Activated CD8-positive, alpha-beta memory T cell treated with anti-CD3 and anti-CD28 coated beads, Interleukin-2, amount 50 U/mL, for 4 hours (primary cell): Measurements from ENCODE around the gene DCLK1.

Experiments
- DNase-seq: peaks from one replicate; pipeline ENCODE4 v3.0.0-alpha.2; 2020

DCLK1 gene

DNA sequence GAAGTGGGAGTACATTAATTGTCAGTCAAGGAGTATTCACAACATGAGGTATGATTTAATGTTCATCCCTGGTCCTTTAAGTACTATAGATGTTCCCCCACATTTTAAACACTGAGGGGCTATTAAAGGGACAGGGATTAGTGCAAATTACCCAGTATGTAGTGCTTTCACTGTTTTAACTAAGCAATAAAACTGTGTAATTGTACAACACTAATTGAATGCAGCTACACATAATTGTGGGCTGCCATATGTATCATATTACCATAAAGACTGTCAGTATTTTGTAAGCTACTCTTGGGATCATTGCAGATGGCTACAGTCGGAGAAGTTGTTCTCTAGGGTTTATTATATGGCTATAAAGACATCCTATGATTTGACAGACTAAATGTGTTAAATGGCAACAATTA, 316.6 kb downstream of the DCLK1 start:
- no peak for DNase-seq

DNA sequence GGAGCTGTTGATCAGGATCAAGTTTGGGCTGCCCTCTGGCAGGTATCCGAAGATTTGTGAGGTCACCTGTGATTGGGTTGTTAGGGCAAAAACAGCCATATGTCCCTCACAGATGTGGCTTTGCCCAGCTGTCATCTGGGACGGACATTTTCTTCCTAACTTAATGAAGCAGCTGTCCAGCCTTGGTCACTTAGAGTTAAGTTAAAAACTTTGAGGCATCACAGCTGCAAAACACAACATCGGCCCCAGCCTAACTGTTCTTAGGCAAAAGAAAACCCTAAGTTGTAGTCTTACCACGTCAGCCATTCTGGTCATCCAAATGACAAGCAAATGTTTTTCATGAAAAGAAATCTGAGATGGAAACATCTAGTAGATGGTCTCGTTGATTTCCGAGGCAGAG, 318.4 kb downstream of the DCLK1 start:
- no peak for DNase-seq

DNA sequence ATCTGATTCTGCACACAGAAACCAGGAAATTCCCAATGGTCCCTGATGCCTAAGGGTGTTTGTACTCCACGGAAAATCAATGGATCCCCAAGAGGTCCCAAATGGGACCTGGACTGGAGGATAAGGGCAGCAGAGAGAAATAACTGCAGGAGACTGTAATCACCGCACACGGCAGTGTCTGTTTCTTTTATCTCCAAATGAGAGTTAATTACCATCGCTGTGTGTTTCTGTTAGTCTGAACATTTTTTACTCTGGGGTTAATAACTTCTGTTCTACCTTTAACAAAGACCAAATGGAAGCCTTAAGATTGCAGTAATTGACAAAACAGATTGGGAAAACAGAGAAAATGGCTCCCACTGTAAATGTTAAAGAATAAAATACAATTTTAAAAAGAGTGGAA, 320.9 kb downstream of the DCLK1 start:
- no peak for DNase-seq

DNA sequence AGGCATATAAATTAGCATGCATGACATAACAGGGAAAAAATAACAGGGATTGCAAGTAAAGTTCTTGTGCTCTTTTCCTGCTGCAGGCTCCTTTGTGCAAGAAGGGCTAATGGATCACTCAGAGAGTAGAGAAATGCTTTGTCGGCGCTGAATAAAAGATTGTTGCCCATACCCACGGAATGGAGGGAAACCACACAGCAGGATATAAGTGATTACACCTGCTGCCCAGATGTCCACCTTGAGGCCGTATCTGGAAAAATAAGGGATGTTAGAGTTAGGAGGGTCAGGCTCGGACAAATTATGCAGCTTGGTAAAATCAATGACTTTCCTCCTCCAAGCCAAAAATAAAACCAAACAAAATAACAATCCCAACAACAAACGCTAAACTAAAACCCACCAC, 322.3 kb downstream of the DCLK1 start:
- DNase-seq: no peak

DNA sequence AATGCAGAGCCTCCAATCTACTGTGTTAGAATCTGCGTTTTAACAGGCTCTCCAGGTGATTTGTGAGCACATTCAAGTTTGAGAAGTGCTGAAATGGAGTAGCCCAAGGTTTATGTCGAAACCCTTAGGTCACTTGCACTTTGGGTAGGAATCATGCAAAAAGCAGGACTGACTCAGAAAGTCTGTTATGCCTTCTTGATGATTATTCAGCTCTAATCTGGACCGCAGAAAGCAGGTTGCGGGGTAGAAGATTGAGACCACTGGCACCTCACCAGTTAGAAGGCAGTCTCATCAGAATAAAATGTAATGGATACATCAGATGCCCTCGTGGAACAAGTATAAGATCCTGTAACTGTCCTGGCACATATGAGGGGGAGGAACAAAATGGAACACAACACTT, 326.3 kb downstream of the DCLK1 start:
- no peak for DNase-seq

DNA sequence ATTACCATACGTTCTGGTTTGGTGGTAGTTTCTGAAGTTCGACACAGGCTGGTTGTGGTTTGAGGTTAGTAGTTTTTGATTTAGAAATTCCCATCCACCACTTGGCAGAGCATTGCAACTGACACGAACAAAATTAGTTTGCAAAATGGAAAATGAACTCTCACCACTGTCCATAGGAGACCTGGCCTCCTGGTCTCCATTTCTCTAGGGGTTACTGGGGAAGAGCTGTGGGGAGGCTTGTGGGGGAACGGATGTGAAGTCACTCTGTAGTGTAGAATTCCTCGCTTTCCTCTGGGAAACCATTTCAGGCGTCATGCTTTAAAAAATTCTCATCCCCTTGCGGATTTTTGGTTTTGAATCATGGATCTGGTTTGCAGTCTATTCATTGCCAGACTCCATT, 333.2 kb downstream of the DCLK1 start:
- no peak for DNase-seq

DNA sequence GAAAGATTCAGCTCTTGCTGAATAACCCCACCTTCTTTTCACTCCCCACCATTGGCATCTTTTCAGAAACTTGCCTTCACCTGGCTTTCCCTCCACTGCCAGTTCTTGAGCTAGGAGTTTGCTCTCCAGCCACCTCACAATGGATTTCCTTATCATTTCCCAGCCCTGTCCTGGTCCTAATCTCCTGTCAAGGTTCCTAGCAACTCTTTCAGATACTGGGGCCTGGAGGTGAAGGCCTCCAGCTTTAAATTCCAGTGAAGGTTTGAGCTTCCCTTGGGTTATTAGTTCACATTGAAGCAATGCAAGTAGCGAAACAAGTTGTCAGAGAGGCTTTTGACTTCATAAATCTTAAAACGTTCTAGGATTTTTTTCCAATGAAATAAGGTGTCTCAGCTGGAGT, 333.9 kb downstream of the DCLK1 start:
- DNase-seq: no peak

DNA sequence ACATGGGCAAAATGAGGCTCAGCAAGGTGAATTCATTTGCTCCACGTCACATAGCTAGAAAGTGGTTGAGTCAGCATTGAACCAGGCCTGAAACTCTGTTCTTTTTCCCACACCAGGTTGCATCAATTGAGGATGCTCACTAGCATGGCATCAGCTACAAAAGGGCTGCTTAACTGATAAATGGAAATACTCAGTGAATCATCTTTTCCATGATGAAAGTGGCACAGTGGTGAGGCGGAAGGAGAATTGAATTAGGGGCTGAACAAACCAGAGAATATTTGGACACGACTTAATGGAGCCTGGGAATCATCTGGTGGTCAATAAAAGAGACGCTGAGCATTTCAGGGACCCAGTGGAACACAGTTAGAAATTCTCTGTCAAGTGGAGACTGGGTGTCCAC, 334.6 kb downstream of the DCLK1 start:
- DNase-seq: no peak

DNA sequence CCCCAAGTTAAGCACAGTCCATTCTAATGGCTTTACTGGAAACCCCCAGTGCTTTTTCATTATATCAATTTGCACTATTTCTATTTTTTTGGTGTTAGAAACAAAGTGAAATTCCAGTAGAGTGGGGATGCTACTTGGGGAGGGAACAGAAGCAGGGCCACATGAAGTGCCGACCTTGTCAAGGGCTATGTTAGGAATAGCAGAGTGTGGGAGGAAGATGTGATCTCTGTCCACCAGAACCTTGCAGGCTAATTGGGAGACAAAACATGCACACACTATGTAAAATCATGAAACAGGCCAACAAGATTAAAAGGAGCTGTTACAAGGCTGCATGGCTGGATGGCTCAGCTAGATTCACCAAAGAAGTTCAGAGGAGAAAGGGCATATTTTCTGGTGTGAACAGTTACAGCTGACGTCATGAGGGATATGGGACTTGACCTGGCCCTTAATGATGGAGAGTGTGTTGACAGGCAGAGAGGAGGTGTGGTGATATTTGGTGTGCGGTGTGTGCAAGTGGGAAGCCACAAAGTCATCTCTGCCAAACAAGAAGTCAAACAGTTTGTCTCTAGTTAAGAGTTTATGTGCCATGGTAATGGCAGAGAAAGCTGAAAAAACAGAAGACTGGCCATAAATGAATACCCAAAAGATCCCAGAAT, 336.3 kb downstream of the DCLK1 start:
- DNase-seq: no peak

DNA sequence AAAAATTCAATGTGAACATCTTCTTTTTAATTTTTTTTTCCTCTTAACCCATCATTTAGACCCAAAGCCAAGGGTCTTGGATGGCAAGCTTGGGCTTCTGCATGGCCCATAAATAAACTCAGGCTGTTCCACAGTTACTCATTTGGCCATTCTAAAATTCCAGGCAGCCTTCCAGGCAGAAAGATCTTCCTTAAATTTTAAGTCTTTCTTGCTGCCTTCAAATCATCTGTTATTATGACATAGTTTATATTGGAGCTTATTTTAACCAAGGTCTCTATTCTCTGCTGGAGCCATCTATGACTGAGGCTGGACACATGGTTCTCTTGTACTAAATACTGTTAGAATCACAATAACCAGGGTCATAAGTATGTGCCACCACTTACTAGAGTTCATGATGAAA, 337.4 kb downstream of the DCLK1 start:
- no peak for DNase-seq

DNA sequence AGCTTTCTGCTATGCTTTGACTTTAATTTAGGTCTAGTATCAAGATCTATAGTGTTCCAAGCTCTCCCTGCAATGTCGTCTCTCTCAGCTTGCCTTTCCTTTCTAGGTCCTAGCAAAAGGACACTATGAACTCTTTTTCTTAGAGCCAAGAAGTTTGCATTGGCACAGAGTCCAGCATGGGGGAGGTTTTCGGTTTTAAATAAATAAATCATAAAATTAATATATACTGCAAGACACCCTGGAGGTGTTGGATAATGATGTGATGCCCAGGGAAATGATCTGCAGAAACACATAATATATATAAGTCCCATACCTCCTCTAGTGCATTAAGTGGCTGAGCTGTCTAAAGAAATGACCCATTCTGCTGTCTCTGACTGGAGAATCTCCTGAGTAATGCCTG, 338.3 kb downstream of the DCLK1 start:
- DNase-seq: no peak

DNA sequence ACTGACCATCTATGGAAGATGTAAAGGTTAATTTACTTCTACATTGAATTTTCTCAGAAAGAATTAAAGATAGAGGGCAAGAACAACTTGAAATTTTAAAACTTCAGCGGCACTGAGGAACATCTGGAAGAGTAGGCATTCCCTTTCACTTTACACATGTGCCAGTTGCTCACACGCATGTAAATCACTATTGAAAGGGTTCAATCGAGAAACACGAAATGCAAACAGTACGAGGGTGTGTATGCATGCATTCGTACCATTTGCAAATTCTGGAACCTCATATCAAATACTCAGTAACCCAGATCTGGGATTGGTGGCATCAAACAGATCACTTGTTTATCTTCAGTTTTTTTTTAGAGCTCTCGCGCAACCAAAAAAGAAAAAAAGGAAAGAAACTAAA, 339.2 kb downstream of the DCLK1 start:
- DNase-seq: no peak

DNA sequence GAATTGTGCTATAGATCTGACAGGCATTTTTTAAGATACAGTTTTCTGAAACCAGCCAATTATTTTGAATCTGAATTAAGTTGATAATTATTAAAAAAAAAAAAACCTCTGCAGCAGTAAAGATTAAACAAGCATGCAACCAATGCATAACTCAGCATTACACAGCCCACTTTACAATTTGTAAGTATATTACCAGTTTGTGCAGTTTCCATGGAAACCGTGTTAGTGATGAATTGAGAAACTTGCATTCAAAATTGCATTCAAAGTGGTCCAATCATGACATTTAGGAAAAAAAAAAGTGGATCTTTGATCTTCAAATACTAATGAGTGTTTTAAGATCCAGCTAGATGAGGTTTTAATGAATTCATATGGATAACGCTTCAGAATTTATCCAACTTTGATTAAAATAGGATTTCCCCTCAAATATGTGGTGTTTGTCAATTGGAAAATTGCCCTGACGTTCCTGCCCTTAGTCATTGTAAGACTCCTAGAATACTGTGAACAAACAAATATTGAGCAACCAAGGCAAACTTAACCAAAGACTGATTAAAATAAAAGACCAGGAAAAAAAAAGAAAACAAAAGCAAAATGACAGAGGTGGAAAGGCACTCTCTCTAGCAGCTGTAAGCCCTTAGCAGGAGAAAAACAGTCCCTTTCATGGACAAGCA, 339.9 kb downstream of the DCLK1 start:
- DNase-seq: no peak

DNA sequence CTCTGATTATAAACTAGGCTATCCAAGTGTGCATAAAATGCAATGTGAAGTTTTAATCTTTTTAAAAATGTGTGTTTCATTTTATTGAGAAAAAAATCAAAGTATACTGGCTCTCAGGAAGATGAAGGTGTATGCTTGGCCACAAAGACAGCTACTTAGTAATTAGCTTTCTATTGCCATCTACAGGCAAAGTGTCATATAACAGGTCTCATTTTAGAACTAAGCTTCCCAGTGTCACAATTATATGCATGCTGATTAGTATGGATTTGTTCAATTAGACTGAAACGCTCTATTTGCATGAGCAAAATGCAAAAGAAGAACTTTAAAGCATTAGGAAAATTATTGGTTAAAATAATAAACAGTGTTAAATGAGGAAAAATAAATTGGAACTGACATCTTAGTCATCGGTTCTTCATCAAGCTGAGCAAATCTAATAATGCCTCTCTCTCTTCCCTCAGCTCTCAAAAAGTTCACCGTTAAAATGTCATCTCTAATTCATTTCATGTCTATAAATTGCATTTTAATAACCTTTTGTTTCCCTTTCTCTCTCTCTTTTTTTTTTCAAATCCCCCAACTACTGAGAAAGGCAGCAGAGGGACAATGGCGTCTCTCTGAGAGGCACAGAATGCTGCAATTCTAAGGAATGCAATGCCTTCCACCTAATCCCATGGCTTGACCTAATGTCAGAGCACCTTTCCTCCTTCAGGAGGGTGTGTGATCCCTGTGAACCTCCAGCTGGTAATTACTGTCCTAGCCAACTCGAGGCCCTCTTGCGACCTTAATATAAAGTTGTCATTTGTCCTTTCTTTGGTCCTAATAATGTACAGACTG, 341.6 kb downstream of the DCLK1 start:
- DNase-seq: no peak

DNA sequence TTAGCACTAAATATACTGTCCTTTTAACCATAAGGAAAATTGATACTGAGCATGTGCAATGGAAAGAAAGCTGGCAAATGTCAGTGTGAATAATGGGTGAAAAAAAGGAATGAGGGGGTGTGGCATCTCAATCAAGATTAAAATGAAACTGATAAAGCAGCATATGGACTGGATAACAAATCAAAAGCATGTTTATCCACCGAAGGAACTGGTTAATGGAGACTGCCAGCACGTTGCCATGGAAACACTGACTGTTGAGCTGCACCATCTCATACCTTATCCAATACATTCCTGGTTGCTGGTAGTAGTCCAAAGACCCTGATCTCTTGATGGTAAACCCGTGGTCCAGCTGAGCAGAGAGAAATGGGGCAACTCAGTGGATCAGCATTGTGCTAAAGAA, 343.2 kb downstream of the DCLK1 start:
- DNase-seq: no peak

DNA sequence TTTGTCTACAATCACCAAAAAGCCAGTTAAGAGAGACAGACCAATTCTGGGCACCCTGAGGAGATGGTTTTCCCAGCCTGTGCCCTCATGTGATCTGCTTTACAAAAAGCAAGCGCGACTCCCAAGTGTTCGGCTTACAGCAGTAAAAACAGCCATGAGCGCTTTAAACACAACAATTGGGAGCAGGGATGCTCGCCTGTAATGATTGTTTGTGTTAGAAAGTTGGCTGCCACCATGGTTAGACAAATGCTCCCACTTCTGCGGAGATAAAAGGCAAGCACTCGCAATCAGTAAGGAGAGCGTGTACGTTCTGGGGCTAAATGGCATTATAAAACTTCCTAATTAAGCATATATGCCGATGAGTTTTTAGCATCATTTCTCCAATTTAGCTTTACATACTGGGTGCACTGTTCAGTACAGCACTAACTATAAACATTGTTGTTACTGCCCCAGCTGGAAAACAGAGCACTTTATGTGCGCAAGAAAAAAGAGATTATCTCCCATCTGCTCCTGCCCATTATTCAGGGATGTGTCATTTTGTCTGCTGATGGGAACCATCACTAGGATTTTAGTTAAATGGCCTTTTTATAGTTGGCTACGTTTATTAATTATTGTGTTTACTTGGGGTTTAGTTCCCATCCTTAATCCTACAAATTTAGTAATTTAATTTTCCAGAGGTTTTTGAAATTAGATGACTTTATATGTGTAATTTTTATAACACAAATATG, 345.4 kb downstream of the DCLK1 start:
- no peak for DNase-seq

DNA sequence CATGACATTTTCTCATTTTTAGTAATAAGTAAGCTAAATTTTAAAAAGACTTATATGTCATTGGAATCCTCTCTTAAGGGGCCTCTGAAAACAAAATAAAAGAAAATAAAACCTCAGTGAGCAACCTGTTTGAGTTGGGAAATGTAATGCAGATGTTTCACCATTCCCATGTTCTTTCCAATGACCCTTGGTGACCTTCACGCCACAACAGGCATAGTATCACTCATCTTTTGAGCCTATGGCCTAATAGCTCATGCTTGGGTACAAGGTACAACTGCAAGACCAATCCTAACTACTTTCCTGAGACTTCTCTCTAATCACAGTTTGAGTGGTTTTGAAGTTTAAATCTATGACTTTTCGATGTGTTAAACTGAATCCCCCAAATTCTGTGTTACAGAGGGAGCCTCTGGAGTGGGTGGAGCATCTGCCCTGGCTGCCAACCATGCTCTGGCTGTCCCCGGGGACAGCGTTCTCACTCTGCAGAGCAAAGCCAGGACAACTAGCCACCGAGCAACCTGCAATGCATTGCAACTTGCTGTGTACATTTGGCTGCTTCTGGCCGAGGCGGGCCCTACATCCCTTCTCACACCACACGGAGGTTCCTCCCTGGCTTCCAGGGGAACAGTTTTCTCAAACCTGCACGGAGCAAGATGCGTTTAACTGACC, 346.8 kb downstream of the DCLK1 start:
- DNase-seq: no peak

DNA sequence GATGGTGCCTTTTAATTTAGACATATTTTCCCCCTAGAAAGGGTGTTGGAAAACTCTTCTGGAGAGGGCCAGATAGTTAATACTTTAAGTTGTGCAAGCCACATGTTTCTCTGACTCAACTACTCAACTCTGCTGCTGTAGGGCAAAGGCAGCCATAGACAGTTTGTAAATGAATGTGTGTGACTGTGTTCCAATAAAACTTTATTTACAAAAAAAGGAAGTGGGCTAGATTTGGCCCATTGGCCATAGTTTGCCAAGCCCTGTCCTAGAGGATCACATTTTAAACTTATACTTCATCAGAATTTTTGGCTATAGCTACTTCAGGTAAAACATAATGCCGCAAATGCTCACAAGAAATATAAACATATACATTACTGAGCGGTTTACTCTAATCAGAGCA, 348.4 kb downstream of the DCLK1 start:
- no peak for DNase-seq

DNA sequence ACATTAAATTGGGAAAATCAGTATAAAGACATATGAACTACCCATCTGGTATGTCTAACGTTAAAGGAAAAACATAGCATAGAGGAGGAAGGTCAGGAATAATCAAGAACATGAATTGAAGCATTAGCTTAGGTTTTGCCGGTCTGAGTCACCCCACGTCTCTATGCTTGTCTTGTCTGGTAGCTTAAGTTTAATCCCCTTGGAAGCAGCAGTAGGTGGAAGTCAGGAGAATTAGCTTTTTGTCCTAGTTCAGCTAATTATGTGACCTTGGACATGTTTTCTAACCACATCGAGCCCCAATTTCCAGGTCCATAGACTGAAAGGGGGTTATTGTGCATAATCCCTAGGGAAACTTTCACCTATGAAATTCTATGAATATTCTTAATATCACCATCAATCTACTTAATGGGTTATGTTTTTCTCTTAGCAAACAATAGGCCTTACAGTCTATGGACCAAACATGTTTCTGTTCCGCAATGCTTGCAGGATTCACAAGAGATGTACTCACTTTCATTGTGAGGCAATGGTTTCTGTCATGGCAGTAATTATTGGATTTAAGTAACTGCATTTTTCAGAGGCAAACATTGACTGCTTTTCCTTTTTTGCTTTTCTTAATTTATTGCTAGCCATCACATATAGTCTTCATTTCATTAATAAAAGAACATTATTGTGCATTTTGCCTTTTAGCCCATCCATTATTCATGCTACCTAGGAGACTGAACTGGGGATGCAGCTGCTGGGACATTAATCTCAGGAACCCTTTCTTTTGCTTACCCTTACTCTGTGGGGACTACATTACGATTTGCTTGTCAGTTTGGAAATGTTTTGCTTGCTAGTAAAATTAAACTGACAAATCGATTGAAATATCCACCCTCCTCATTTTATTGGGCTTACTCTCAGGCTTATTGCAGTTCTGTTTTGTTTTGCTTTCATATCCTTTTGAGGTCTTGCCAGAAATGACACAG, 349.9 kb downstream of the DCLK1 start:
- DNase-seq: no peak

DNA sequence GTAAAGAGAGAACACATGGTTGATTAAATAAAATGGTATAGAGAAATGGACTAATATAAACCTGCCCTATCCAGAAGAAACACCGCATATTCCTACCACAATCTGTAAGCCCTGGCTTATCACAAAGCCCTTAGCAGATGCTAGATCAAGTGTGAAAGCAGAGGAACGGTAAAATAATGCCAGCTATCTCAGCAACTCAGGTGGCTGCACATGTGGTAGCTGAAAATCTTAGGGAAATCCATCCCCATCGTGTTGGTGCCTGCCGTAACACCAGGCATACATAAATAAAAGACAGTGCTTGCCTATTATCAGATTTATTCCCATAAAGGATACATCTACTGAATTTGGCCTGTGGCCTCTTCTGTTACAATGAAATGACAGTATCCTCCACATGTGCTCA, 350.6 kb downstream of the DCLK1 start:
- DNase-seq: no peak

DNA sequence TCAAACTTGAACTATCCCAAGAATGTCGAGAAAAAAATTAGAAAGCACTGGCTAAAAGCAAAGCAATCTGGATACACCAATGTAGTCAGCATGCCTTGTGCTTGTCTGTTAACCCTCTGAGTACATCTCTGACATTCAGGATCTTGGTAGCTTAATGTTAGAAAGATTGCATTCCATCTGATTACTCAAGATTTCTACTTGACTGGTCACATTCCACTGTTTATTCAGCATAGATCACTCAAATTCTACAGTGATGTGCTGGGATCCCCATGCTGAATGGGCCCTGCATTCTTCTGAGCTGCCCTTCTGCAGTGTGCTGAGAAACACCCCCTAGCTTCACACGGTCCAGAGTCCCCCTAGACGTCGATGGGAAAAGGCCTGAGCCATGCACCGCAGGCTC, 359.3 kb downstream of the DCLK1 start:
- DNase-seq: no peak
